Measurements from ENCODE around the gene HMCN2.

The HMCN2 gene

GRCh38 chr9:130345897-130346385 lies 80.4 kb downstream of the HMCN2 start:
- no peak for DNase-seq (ENCODE audit: low spot score)

- DNase-seq (ENCODE audit: low spot score): no peak
These were observed 80.9 kb downstream of the HMCN2 start for GRCh38 chr9:130346431-130346830.

DNA sequence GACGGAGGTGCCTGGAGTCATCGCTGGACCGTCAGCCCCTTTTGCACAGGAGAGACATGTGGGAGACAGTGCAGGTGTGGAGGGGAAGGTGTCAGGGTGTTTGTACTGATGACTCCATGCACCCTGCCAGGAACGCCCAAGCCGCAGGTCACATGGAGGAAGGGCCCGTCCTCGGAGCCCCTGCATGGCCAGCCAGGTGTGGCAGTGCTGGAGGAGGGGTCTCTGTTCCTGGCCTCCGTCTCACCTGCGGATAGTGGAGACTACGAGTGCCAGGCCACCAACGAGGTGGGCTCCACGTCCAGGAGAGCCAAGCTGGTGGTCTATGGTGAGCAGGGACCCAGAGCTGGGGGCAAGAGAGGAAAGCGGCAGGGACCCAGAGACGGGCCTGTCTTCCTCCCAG lies 81.5 kb downstream of the HMCN2 start:
- DNase-seq (ENCODE audit: low spot score): no peak

GRCh38 chr9:130347931-130348330 lies 82.4 kb downstream of the HMCN2 start:
- no peak for DNase-seq (ENCODE audit: low spot score)

DNA sequence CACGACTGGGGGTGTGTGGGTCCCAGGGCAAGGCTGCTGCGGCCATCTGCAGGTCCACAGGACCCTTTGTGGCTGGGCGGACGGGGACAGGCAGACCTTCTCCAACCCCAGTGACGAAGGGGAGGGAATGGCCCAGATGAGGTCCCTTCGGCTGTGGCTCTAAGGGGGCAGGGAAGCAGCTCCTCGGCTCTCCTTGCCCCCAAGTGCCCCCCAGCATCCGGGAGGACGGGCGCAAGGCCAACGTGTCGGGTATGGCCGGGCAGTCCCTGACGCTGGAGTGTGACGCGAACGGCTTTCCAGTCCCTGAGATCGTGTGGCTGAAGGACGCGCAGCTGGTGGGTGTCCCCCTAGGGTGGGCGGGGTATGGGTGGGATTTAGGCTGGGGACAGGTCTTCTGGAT lies 82.8 kb downstream of the HMCN2 start:
- DNase-seq (ENCODE audit: low spot score): no peak

GRCh38 chr9:130348881-130349280 lies 83.3 kb downstream of the HMCN2 start:
- no peak for DNase-seq (ENCODE audit: low spot score)

DNA sequence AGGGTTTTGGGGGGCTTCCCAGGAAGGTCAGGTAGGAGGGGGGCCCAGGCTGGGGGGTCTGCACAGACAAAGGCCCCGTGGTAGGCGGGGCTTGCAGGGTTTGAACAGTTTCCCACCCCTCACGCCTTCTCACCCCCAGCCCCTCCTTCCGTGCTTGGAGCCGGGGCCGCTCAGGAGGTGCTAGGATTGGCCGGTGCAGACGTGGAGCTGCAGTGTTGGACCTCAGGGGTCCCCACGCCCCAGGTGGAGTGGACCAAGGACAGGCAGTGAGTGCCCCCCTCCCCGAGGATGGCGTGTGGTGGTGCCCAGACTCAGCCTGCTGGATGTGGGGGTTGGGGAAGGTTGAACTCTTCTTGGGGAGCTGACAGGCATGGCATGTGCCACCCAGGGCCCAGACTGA lies 83.8 kb downstream of the HMCN2 start:
- DNase-seq (ENCODE audit: low spot score): no peak

DNA sequence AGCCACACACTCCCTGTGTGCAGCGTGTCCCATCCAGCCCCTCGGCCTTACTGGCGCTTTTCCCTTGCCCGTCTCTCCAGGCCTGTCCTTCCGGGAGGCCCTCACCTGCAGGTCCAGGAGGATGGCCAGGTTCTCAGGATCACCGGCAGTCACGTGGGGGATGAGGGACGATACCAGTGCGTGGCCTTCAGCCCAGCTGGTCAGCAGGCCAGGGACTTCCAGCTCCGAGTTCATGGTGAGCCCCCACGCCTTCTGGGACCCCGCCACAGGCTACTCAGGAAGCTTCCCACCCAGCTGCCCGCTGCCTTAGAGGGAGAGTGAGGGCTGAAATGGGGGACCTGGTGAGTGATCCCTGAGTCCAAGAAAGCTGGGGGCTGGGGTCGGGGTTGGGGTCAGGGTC lies 85.8 kb downstream of the HMCN2 start:
- DNase-seq (ENCODE audit: low spot score): no peak

- DNase-seq (ENCODE audit: low spot score): no peak
These were observed 86.5 kb downstream of the HMCN2 start for GRCh38 chr9:130352081-130352480.

GRCh38 chr9:130352586-130353285 lies 87.2 kb downstream of the HMCN2 start:
- DNase-seq (ENCODE audit: low spot score): no peak

DNA sequence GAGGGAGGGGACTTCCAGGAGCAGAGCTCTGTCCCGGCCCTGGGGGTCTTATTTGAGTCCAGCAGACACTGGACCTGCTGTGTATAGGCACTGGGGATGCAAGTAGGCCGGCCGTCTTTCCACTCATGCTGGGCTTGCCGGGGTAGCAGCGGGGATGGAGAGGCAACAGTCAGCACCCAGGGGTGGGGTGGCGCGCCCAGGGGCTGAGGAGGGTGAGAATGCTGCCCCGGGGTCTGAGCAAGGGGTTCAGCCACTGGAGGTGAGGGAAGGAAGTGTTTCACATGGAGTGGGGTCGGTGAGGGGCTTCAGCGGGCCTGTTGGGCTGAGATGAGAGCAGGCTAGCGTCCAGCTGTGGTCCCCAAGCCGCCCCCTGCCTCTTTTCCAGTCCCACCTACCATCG lies 88.8 kb downstream of the HMCN2 start:
- no peak for DNase-seq (ENCODE audit: low spot score)

DNA sequence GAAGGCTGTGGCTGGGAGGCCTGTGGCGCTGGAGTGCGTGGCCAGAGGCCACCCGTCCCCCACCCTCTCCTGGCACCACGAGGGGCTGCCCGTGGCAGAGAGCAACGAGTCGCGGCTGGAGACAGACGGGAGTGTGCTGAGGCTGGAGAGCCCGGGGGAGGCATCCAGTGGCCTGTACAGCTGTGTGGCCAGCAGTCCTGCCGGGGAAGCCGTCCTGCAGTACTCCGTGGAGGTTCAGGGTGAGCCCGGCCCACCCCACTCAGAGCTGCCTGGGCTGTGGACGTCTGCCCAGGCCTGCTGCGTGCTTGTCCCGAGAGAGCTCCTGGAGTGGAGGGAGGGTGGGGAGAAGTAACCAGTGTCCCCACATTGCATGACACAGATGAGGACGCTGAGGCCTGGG lies 89.2 kb downstream of the HMCN2 start:
- DNase-seq (ENCODE audit: low spot score): no peak

GRCh38 chr9:130356033-130356432 lies 90.5 kb downstream of the HMCN2 start:
- DNase-seq (ENCODE audit: low spot score): no peak

GRCh38 chr9:130356877-130357584 lies 91.5 kb downstream of the HMCN2 start:
- DNase-seq (ENCODE audit: low spot score): no peak

GRCh38 chr9:130358928-130359327 lies 93.4 kb downstream of the HMCN2 start:
- DNase-seq (ENCODE audit: low spot score): no peak

DNA sequence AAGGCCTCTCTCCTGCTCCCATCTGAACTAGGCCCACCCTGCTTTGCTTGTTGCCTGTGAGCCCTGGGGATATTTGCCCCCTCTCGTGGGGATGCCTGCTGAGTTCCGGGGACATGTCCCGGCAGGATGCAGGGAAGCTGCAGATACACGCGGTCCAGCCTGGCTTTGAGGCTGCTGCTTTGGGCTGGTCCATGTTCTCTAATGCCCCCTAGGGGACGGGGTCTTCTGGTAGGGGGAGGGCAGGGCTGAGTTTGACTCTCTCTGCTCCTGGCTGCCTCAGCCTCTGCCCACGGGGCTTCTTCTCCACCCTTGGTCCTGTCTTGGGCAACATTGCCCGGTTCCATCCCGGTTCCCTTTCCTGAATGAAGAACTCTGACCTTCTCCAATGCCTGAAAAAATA lies 94.3 kb downstream of the HMCN2 start:
- no peak for DNase-seq (ENCODE audit: low spot score)

GRCh38 chr9:130360672-130361071 lies 95.1 kb downstream of the HMCN2 start:
- no peak for DNase-seq (ENCODE audit: low spot score)

DNA sequence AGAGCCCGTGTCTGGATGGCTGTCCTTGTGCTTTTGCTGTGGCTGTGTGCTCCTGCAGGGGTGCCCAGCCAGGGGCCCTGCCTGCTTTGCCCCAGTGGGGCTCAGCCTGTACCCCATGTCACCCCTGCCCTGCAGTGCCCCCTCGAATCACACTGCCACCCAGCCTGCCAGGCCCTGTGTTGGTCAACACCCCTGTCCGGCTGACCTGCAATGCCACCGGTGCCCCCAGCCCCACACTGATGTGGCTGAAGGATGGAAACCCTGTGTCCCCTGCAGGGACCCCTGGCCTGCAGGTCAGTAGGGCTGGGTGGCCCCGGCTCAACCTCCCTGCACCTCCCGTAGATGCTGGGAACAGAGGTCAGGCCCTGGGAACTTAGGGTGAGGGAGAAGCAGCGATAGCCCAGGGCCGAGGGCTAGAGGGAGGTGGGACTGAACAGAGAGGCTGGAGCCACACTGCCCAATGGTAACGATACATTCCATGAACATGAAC lies 96.4 kb downstream of the HMCN2 start:
- no peak for DNase-seq (ENCODE audit: low spot score)

DNA sequence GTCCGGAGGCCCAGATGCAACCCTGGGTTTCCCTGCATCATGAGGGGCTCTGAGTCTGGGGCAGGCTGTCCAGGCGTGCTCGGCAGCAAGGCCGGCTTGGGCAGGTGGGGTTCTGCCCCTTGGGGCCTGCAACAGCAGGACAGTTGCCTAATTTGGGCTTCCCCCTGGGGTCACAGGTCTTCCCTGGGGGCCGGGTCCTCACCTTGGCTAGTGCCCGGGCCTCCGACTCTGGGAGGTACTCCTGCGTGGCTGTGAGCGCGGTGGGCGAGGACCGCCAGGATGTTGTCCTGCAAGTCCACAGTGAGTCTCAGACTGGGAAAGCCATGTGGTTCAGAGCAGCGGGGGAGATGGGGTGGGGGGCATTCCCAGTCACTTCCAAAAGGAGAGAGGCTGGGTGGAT lies 97.1 kb downstream of the HMCN2 start:
- DNase-seq (ENCODE audit: low spot score): no peak

DNA sequence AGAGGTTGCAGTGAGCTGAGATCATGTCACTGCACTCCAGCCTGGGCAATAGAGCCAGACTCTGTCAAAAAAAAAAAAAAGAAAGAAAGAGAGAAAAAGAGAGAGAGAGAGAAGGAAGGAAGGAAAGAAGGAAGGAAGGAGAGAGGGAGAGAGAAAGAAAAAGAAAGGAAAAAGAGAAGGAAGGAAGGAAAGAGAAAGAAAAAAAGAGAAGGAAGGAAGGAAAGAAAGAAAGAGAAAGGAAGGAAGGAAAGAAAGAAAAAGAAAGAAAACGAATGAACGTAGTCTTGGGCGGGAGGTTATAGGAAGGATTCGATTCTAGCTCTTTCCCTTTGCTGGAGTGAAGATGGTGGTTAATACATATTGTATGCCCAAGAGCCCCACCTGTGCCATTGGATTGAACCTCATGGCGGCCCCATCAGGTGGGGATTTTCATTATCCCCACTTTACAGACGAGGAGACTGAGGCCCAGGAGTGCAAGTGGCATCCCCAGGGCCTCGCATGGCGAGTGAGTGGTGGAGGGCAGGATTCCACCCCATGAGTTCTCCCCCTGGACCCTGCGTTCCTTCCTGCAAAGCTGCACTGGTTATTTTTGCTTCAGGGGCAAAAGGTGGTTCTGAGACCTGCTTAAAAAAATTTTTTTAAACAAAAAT lies 98.3 kb downstream of the HMCN2 start:
- DNase-seq (ENCODE audit: low spot score): no peak

- DNase-seq (ENCODE audit: low spot score): no peak
These were observed 99.2 kb downstream of the HMCN2 start for GRCh38 chr9:130364619-130365322.

GRCh38 chr9:130365323-130365721 lies 99.8 kb downstream of the HMCN2 start:
- no peak for DNase-seq (ENCODE audit: low spot score)
